ENCODE measurements around the gene GMPS.

GMPS gene

GRCh38 chr3:155978324-155978723 is 107.9 kb downstream of the GMPS start:
- Mint-ChIP-seq H3K27me3 (no peaks in the 10 kb centered on the region), H3K27ac (no peak overlapping the region), H3K4me1 (no peaks in the 10 kb centered on the region), H3K4me3 (no peak overlapping the region), H3K9me3 (no peaks in the 10 kb centered on the region), H3K36me3 (no peaks in the 10 kb centered on the region)
- ATAC-seq (ENCODE audit: low read depth) (no peak), DNase-seq (ENCODE audit: low spot score in 2 of 2) (no peak)

GRCh38 chr3:155979746-155980145 is 109.3 kb downstream of the GMPS start:
- no peaks in the 10 kb centered on the region for H3K36me3 Mint-ChIP-seq
- H3K4me1 Mint-ChIP-seq, result no peaks in the 10 kb centered on the region
- H3K27ac Mint-ChIP-seq, result no peak overlapping the region
- peaks cover 2% of the 10 kb centered on the region for H3K27me3 Mint-ChIP-seq
- H3K9me3 Mint-ChIP-seq, result no peaks in the 10 kb centered on the region
- ATAC-seq (ENCODE audit: low read depth), result no peak
- DNase-seq (ENCODE audit: low spot score in 2 of 2), result no peak
- H3K4me3 Mint-ChIP-seq, result no peak overlapping the region

- Mint-ChIP-seq H3K4me3 (no peak overlapping the region), H3K36me3 (no peaks in the 10 kb centered on the region), H3K27me3 (peaks cover 2% of the 10 kb centered on the region), H3K4me1 (no peaks in the 10 kb centered on the region), H3K9me3 (no peaks in the 10 kb centered on the region), H3K27ac (no peak overlapping the region)
- ATAC-seq (ENCODE audit: low read depth), result no peak
- no peak for DNase-seq (ENCODE audit: low spot score in 2 of 2)
These were observed 111.2 kb downstream of the GMPS start for GRCh38 chr3:155981669-155982068.

- DNase-seq (ENCODE audit: low spot score in 2 of 2) (no peak), ATAC-seq (ENCODE audit: low read depth) (no peak)
- Mint-ChIP-seq H3K4me1 (no peaks in the 10 kb centered on the region), H3K27ac (no peak overlapping the region), H3K27me3 (peaks cover 4% of the 10 kb centered on the region), H3K9me3 (no peaks in the 10 kb centered on the region), H3K4me3 (no peak overlapping the region), H3K36me3 (no peaks in the 10 kb centered on the region)
These were observed 113.5 kb downstream of the GMPS start for GRCh38 chr3:155983834-155984474.

- Mint-ChIP-seq H3K4me1 (no peaks in the 10 kb centered on the region), H3K27ac (no peak overlapping the region), H3K27me3 (peaks cover 4% of the 10 kb centered on the region), H3K4me3 (no peak overlapping the region), H3K36me3 (no peaks in the 10 kb centered on the region), H3K9me3 (no peaks in the 10 kb centered on the region)
- DNase-seq (ENCODE audit: low spot score in 2 of 2), result no peak
- no peak for ATAC-seq (ENCODE audit: low read depth)
These were observed 114.5 kb downstream of the GMPS start for GRCh38 chr3:155984791-155985417.

- Mint-ChIP-seq H3K4me1 (no peaks in the 10 kb centered on the region), H3K36me3 (no peaks in the 10 kb centered on the region), H3K4me3 (no peak overlapping the region), H3K27ac (no peak overlapping the region), H3K9me3 (no peaks in the 10 kb centered on the region), H3K27me3 (peaks cover 2% of the 10 kb centered on the region)
- ATAC-seq (ENCODE audit: low read depth) (no peak), DNase-seq (ENCODE audit: low spot score in 2 of 2) (no peak)
These were observed 119.1 kb downstream of the GMPS start for GRCh38 chr3:155989536-155989935.

GRCh38 chr3:155991212-155991611 is 120.8 kb downstream of the GMPS start:
- Mint-ChIP-seq H3K4me1 (no peaks in the 10 kb centered on the region), H3K36me3 (no peaks in the 10 kb centered on the region), H3K27ac (no peak overlapping the region)

GRCh38 chr3:155991847-155992246 is 121.4 kb downstream of the GMPS start:
- no peak for ATAC-seq (ENCODE audit: low read depth)

More at GRCh38 chr3:155991212-155991611, 120.8 kb downstream of the GMPS start:
- Mint-ChIP-seq H3K27me3 (peaks cover 2% of the 10 kb centered on the region), H3K9me3 (no peaks in the 10 kb centered on the region), H3K4me3 (no peak overlapping the region)
- DNase-seq (ENCODE audit: low spot score in 2 of 2) (no peak), ATAC-seq (ENCODE audit: low read depth) (no peak)

More at GRCh38 chr3:155991847-155992246, 121.4 kb downstream of the GMPS start:
- DNase-seq (ENCODE audit: low spot score in 2 of 2), result no peak
- Mint-ChIP-seq H3K27ac (no peak overlapping the region), H3K4me3 (no peak overlapping the region), H3K27me3 (peaks cover 2% of the 10 kb centered on the region), H3K4me1 (no peaks in the 10 kb centered on the region), H3K36me3 (no peaks in the 10 kb centered on the region), H3K9me3 (no peaks in the 10 kb centered on the region)
